Measurements from ENCODE around the gene RBM23. TPM values are rescaled to one million over a fixed set of nuclear protein-coding genes. Genes with fewer than 3 reads are reported as not detected.

Gene RBM23
- total and polyA plus RNA-seq, 4 donors: 27.7 to 104 (median 71.7) TPM

- Histone ChIP-seq H3K27ac (ENCODE audit: low read depth in 1 of 2, low read length in 1 of 2) (no peak overlapping the region), H3K9ac (ENCODE audit: insufficient read depth in 1 of 2, low read length in 2 of 2) (no peak overlapping the region), H3K9me3 (ENCODE audit: control insufficient read depth in 4 of 4, insufficient read depth in 3 of 4, low read length in 3 of 4) (no peaks in the 10 kb centered on the region), H3K4me3 (no peak overlapping the region), H3K4me1 (ENCODE audit: control insufficient read depth in 5 of 5, insufficient read depth in 5 of 5, low read length in 5 of 5) (peaks cover 0 to 12% (median 8%) of the 10 kb centered on the region in 5 donors), H3K36me3 (ENCODE audit: control insufficient read depth in 4 of 4, insufficient read depth in 4 of 4, low read length in 4 of 4) (peaks cover 12 to 55% (median 29%) of the 10 kb centered on the region in 4 donors), H3K27me3 (ENCODE audit: control insufficient read depth in 3 of 3, insufficient read depth in 3 of 3, low read length in 2 of 3) (no peaks in the 10 kb centered on the region)
- DNase-seq (no peak), ATAC-seq (ENCODE audit: insufficient read depth, low FRiP score) (no peak)
- WGBS, 2 donors: 79 to 81% methylated on average over 8 of the region's 8 CpGs
- no peak for TF ChIP-seq CTCF (IDR thresholded peaks at IDR 0.05; ENCODE audit: control extremely low read depth, extremely low read depth)
These were observed 40.4 kb downstream of the RBM23 start for GRCh38 chr14:22878271-22879246.

- 95 to 98% methylated on average over 22 of the region's 22 CpGs for WGBS, 2 donors
- H3K9ac ChIP-seq (ENCODE audit: insufficient read depth in 1 of 2, low read length in 2 of 2): no peak overlapping the region
- H3K27me3 ChIP-seq (ENCODE audit: control insufficient read depth in 3 of 3, insufficient read depth in 3 of 3, low read length in 2 of 3): no peaks in the 10 kb centered on the region
- H3K4me1 ChIP-seq (ENCODE audit: control insufficient read depth in 5 of 5, insufficient read depth in 5 of 5, low read length in 5 of 5): peaks cover 0 to 8% (median 4%) of the 10 kb centered on the region in 5 donors
- ATAC-seq (ENCODE audit: insufficient read depth, low FRiP score) (no peak), DNase-seq (no peak)
- TF ChIP-seq CTCF (IDR thresholded peaks at IDR 0.05; ENCODE audit: control extremely low read depth, extremely low read depth): no peak
- no peak overlapping the region for H3K4me3 ChIP-seq
- H3K36me3 ChIP-seq (ENCODE audit: control insufficient read depth in 4 of 4, insufficient read depth in 4 of 4, low read length in 4 of 4): peaks cover 12 to 55% (median 29%) of the 10 kb centered on the region in 4 donors
- no peak overlapping the region for H3K27ac ChIP-seq (ENCODE audit: low read depth in 1 of 2, low read length in 1 of 2)
- H3K9me3 ChIP-seq (ENCODE audit: control insufficient read depth in 4 of 4, insufficient read depth in 3 of 4, low read length in 3 of 4): no peaks in the 10 kb centered on the region
These were observed 41.9 kb downstream of the RBM23 start for GRCh38 chr14:22877000-22877501.

- H3K9ac ChIP-seq (ENCODE audit: insufficient read depth in 1 of 2, low read length in 2 of 2): no peak overlapping the region
- H3K27me3 ChIP-seq (ENCODE audit: control insufficient read depth in 3 of 3, insufficient read depth in 3 of 3, low read length in 2 of 3): no peaks in the 10 kb centered on the region
- no peak overlapping the region for H3K27ac ChIP-seq (ENCODE audit: low read depth in 1 of 2, low read length in 1 of 2)
- ATAC-seq (ENCODE audit: insufficient read depth, low FRiP score) (no peak), DNase-seq (no peak)
- no peak overlapping the region for H3K4me3 ChIP-seq
- no peak for TF ChIP-seq CTCF (IDR thresholded peaks at IDR 0.05; ENCODE audit: control extremely low read depth, extremely low read depth)
- H3K9me3 ChIP-seq (ENCODE audit: control insufficient read depth in 4 of 4, insufficient read depth in 3 of 4, low read length in 3 of 4): no peaks in the 10 kb centered on the region
- H3K4me1 ChIP-seq (ENCODE audit: control insufficient read depth in 5 of 5, insufficient read depth in 5 of 5, low read length in 5 of 5): peaks cover 0 to 8% (median 4%) of the 10 kb centered on the region in 5 donors
- H3K36me3 ChIP-seq (ENCODE audit: control insufficient read depth in 4 of 4, insufficient read depth in 4 of 4, low read length in 4 of 4): peaks cover 12 to 55% (median 29%) of the 10 kb centered on the region in 4 donors
- WGBS, 2 donors: 97% methylated on average over 20 of the region's 20 CpGs
These were observed 43.1 kb downstream of the RBM23 start for GRCh38 chr14:22875748-22876319.
